Ascending aorta (tissue), 2 donors: ENCODE data around the gene SH3YL1. TPM values are rescaled to one million over a fixed set of nuclear protein-coding genes. Genes with fewer than 3 reads are reported as not detected.

ENCODE experiments used
- DNase-seq, 2 donors: peaks; one replicate each; pipeline ENCODE4 v3.0.0-alpha.2; 2019; ENCODE audit warnings: low spot score in 2 of 2
- H3K27ac ChIP-seq, 2 donors: fragments of 200-600 bp; sonication (generic); one replicate each; pipeline ENCODE4 v1.5.1; 2016 to 2017; ENCODE audit warnings: mild to moderate bottlenecking in 1 of 2
- H3K27me3 ChIP-seq: fragments of 200-600 bp; sonication (generic); one replicate; pipeline ENCODE4 v1.5.1; 2017
- H3K36me3 ChIP-seq, 2 donors: fragments of 200-600 bp; sonication (generic); one replicate each; pipeline ENCODE4 v1.5.1; 2016
- H3K4me1 ChIP-seq, 2 donors: fragments of 200-600 bp; sonication (generic); one replicate each; pipeline ENCODE4 v1.5.1; 2016 to 2017; ENCODE audit warnings: mild to moderate bottlenecking in 1 of 2
- H3K4me3 ChIP-seq, 2 donors: fragments of 200-600 bp; sonication (generic); one replicate each; pipeline ENCODE4 v1.5.1; 2016 to 2017; ENCODE audit warnings: mild to moderate bottlenecking in 1 of 2
- H3K9me3 ChIP-seq, 2 donors: fragments of 200-600 bp; sonication (generic); one replicate each; pipeline ENCODE4 v1.5.1; 2016
- CTCF ChIP-seq, 3 experiments: fragments of 200-600 bp in 2 of 3; fragments of 450-650 bp in 1 of 3; sonication (generic) in 2 of 3; IDR thresholded peaks; one replicate each; pipeline ENCODE4 v1.5.1; 2016 to 2019; ENCODE audit warnings: antibody characterized with exemption in 3 of 3, mild to moderate bottlenecking in 1 of 3, moderate library complexity in 1 of 3
- intact Hi-C: fragments of 100-400 bp; cut with DNase I; formaldehyde crosslinking; loops from one replicate; pipeline ENCODE4 v1.15.1; 2023
- total RNA-seq: library from RNA; depleted of rRNA; stranded (reverse); fragments of >200 nt; gene quantifications from one replicate; pipeline ENCODE4 v1.1.0, GENCODE V29; 2016

The SH3YL1 gene
- total RNA-seq, 1 donor from 2014 or later: 3.0 TPM

- H3K27me3 ChIP-seq: no peaks in the 10 kb centered on the region
- intact Hi-C loops: no loop called here
- H3K27ac ChIP-seq: no peak overlapping the region
- H3K9me3 ChIP-seq: no peaks in the 10 kb centered on the region
- DNase-seq: no peak
- peaks cover 0 to 7% of the 10 kb centered on the region in 2 donors for H3K36me3 ChIP-seq
- no peak overlapping the region for H3K4me3 ChIP-seq
- no peaks in the 10 kb centered on the region for H3K4me1 ChIP-seq
- TF ChIP-seq CTCF (IDR thresholded peaks at IDR 0.05): no peak
Observed at GRCh38 chr2:237878-238277, 26.0 kb downstream of the SH3YL1 start.

GRCh38 chr2:236993-237539, 26.8 kb downstream of the SH3YL1 start:
- H3K9me3 ChIP-seq: no peaks in the 10 kb centered on the region
- no peak for DNase-seq
- H3K4me3 ChIP-seq: no peak overlapping the region
- TF ChIP-seq CTCF (IDR thresholded peaks at IDR 0.05): no peak
- H3K27me3 ChIP-seq: no peaks in the 10 kb centered on the region
- intact Hi-C loops: no loop called here
- no peak overlapping the region for H3K27ac ChIP-seq
- peaks cover 0 to 7% of the 10 kb centered on the region in 2 donors for H3K36me3 ChIP-seq
- no peaks in the 10 kb centered on the region for H3K4me1 ChIP-seq

- Histone ChIP-seq H3K27me3 (no peaks in the 10 kb centered on the region), H3K9me3 (no peaks in the 10 kb centered on the region), H3K27ac (no peak overlapping the region), H3K36me3 (peaks cover 5 to 14% of the 10 kb centered on the region in 2 donors), H3K4me3 (no peak overlapping the region), H3K4me1 (no peaks in the 10 kb centered on the region)
- intact Hi-C loops: no loop called here
- TF ChIP-seq CTCF (IDR thresholded peaks at IDR 0.05): no peak
- no peak for DNase-seq
Observed at GRCh38 chr2:234421-234820, 29.4 kb downstream of the SH3YL1 start.

GRCh38 chr2:233030-233429, 30.8 kb downstream of the SH3YL1 start:
- Histone ChIP-seq H3K27me3 (no peaks in the 10 kb centered on the region), H3K4me1 (no peaks in the 10 kb centered on the region), H3K27ac (no peak overlapping the region), H3K36me3 (peaks cover 8 to 17% of the 10 kb centered on the region in 2 donors), H3K4me3 (no peak overlapping the region), H3K9me3 (no peaks in the 10 kb centered on the region)
- intact Hi-C loops: no loop called here
- TF ChIP-seq CTCF (IDR thresholded peaks at IDR 0.05): no peak
- DNase-seq: no peak

- Histone ChIP-seq H3K27ac (no peak overlapping the region), H3K9me3 (no peaks in the 10 kb centered on the region), H3K4me3 (no peak overlapping the region), H3K36me3 (peaks cover 9 to 30% of the 10 kb centered on the region in 2 donors), H3K4me1 (no peaks in the 10 kb centered on the region), H3K27me3 (no peaks in the 10 kb centered on the region)
- no peak for TF ChIP-seq CTCF (IDR thresholded peaks at IDR 0.05)
- intact Hi-C loops: no loop called here
- no peak for DNase-seq
Observed at GRCh38 chr2:231521-232185, 32.2 kb downstream of the SH3YL1 start.
